NOMO-1 treated with DMSO at 0.1 percent for 48 hours (cell line): Measurements from ENCODE around the gene MAN1A2.
"Not testable (repeated sequence)": the region's sequence is repeated elsewhere in the genome, so short reads cannot be mapped to it uniquely, and the experiment has no call there.

Source experiments
- DNase-seq: peaks from one replicate; lab custom pipeline; 2025; ENCODE audit not compliant: unreplicated experiment; lab: John Stamatoyannopoulos, UW

The MAN1A2 gene

DNA sequence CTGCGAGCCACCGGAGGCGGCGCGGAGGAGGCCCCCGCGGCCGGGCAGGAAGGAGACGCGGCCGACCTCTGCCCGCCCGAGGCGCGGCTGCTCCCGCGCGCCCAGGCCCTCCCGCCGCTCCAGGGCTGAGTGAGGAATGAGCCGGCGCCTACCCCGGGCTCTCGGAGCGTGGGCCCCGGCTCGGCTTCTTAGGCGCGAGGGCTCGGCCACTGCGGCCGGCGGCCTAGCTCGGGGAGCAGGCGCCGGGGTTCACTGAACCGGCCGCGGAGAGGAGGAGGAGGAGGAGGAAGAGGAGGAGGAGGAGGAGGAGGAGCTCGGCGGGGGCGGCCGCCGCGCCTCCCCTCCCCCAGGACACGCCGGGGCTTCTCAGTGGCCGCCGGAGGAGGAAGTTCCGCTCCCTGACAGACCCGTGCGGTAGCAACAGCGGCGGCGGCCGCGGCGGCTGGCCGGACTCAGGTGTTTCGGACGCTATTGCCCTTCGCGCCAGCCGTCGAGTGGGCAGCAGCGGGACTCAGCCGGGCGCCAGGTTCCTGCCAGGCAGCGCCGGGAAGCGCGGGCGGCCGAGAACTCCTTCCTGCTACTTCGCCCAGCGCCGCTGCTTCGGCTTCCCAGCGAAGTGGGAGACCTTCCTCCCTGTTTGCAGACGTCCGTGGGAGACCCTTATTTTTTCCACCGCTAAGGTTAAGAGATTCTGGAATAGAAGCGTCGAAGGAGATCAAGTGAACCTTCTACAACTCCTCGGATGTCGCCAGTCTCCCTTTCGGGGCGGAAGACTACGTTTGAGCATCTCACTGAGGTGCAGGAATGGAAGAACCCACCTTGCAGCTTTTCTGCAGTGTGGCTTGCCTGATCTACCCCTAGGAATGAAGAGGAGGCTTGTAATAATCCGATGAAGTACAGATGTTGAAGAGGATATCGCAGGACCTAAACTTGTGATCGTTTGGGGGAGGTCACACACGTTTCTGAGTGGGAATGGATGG, at the start of gene MAN1A2:
Gene MAN1A2, plus strand, starts transcription at position 404 of the 980 bp plus-strand sequence. CDS start 735 bp downstream, outside the sequence.
- peak; percentile 72 for DNase-seq

DNA sequence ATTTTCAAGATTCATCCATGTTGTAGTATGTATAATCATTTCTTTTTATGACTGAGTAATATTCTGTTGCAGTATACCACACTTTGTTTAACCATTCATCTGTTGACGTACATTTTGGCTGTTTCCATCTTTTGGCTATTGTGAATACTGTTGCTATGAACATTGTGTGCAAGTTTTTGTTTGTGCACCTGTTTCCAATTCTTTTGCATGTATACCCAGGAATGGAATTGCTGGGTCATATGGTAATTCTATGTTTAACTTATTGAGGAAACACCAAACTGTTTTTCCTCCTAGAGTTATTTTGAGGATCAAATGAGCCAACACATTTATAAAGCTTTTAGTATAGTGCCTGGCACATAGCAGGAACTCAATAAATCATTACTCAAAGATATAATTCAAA, 49.2 kb upstream of the MAN1A2 start:
- DNase-seq, result no peak

GRCh38 chr1:117318426-117318825, 48.8 kb upstream of the MAN1A2 start:
- no peak for DNase-seq

GRCh38 chr1:117320515-117320914, 46.7 kb upstream of the MAN1A2 start:
- no peak for DNase-seq

DNA sequence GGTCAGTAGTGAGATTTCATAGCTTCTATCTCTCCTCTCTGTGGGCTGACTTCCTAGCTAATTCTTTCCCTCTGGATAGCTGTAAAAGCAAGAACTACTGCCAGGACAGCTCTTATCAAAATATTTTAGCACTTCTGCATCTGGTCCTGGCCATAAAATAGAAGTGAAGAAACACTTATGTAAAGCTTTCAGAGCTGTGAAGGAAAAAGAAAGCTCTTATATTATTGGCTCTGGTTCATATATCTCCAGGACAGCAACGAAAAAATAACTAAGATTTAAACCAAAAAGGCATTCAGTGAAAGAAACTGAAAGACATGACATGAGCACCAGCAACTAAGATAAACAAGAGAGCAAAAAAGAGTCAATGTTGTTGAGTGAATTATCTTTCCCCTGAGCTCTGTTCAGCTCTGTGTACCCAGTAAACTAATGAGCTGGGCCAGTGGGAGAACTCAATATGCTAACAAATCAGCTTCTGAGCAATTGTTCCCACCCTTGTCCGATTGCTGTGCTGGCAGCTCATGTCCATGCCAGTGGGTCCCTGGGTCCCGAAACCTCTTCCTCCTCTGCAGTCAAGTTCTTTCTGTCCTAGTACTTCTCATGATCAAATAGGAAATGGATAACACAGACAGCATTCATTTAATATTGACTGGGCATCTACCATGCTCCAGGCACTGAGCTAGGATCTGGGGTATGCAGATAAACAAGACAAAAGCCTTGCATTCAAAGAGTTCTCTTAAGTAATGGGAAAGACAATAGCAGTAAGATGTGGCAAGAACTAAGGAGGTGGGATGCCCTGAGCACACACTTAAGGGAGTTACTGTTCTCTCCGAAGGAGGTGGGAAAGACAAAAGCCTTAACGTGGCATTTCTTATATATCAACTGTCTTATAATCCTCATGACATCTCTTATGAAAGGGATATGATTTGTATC, 45.3 kb upstream of the MAN1A2 start:
- DNase-seq, result no peak

- DNase-seq, result no peak
These were observed 42.9 kb upstream of the MAN1A2 start for GRCh38 chr1:117324357-117324756.

- not testable (repeated sequence) for DNase-seq
These were observed 41.2 kb upstream of the MAN1A2 start for GRCh38 chr1:117326035-117326434.

DNA sequence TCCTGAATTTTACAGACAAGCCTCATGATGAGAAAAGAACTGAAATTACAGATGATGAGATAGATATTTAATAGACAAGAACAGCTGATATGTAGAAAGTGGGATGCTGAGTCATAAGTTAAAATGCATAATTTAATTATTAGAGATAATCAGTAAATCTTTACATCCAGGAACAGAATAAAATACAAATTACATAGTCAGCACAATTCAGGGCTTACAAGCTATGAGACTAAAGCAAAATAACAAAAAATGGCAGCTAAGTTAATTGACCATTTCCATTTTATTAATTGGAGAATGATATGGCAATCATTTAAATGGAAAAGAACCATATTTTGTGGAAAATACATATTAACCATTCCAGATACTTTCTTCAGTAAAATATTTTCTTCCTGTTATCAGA, 40.2 kb upstream of the MAN1A2 start:
- DNase-seq, result no peak

- no peak for DNase-seq
These were observed 31.7 kb upstream of the MAN1A2 start for GRCh38 chr1:117335376-117336086.

DNA sequence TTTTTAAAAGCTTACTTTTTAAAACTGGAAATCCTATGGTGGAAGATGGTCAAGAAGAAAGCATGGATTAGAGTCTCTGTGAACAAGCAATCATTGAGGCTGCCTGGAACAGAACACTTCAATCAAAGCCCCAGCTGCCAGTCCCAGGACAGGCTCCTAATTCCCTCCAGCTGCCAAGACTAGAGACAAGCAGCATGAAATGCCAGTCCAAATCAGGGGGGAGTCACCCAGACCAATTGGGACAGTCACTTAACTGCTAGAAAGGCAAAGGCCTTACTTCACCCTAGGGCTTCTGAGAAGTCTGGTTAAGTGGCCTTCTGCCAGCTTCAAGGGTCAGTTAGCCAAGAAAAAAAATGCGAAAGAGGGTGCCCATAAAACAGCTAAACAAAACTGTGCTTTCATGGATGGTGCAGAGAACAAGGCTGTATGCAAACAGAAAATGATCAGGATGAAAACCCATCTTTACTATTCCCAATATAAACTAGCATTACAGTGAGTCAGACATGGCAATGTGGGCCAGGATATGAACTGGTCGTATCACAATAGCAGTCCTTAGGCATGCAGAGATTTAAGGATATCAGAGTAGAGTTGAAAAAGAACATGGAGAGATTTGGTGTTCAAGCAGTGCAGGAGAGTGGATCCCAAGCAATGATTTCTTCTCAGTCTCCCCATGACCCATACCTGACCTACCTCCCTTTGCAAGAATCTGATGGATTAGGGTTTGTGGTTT, 31.0 kb upstream of the MAN1A2 start:
- DNase-seq, result no peak

- DNase-seq, result peak; percentile 39
These were observed 27.2 kb upstream of the MAN1A2 start for GRCh38 chr1:117339866-117340700.

DNA sequence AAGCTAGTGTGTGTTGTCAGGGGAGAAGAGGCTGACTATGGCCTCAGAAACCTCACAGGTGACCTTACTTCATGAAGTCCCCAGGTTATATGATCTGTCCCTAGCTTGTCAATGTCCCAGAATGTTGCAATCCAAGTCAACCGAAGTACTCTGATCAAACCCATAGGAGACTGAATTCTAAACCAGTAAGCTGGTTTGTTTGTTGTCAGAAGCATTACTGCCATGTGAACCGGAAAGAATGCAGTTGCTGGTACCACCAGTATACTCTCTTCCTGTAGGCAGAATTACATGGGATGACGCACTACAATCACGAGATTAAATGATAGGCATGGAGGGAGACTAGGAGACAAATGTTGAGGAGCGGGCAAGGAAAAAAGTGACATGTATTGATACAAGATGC, 26.1 kb upstream of the MAN1A2 start:
- no peak for DNase-seq

GRCh38 chr1:117342397-117342796, 24.9 kb upstream of the MAN1A2 start:
- no peak for DNase-seq

- DNase-seq, result no peak
These were observed 20.9 kb upstream of the MAN1A2 start for GRCh38 chr1:117346206-117346928.

DNA sequence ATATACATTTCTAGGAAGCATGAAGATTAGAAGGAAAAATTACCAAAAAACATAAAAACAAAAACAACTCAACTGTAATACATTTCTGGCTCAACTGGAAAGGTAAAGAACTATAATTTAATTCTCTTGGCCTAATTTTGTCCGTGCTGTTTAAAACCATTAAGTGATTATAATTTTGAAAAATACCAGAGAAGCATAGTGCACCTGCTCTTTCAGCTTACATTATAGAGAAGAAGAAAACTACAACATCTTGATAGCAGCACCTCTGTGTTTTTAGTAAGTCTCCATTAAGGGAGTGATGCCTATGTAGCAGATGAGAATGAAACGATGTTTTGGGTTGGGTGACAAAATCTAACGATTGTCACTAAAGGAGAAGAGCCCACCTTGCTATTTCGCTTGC, 19.3 kb upstream of the MAN1A2 start:
- DNase-seq, result no peak

DNA sequence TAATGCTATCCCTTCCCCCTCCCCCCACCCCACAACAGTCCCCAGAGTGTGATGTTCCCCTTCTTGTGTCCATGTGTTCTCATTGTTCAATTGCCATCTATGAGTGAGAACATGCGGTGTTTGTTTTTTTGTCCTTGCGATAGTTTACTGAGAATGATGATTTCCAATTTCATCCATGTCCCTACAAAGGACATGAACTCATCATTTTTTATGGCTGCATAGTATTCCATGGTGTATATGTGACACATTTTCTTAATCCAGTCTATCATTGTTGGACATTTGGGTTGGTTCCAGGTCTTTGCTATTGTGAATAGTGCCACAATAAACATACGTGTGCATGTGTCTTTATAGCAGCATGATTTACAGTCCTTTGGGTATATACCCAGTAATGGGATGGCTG, 14.6 kb upstream of the MAN1A2 start:
- not testable (repeated sequence) for DNase-seq

DNA sequence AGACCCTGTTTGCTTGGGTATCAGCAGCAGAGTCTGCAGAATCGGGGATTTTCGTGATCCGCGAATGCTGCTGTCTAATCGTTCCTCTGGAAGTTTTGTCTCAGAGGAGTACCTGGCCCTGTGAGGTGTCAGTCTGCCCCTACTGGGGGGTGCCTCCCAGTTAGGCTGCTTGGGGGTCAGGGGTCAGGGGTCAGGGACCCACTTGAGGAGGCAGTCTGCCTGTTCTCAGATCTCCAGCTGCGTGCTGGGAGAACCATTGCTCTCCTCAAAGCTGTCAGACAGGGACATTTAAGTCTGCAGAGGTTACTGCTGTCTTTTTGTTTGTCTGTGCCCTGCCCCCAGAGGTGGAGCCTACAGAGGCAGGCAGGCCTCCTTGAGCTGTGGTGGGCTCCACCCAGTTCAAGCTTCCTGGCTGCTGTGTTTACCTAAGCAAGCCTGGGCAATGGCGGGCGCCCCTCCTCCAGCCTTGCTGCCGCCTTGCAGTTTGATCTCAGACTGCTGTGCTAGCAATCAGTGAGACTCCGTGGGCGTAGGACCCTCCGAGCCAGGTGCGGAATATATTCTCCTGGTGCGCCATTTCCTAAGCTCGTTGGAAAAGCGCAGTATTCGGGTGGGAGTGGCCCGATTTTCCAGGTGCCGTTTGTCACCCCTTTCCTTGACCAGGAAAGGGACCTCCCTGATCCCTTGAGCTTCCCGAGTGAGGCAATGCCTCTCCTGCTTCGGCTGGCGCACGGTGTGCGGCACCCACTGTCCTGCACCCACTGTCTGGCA, 9.2 kb upstream of the MAN1A2 start:
- not testable (repeated sequence) for DNase-seq

GRCh38 chr1:117358604-117358887, 8.7 kb upstream of the MAN1A2 start:
- not testable (repeated sequence) for DNase-seq
